Measurements from ENCODE around the gene PRRC2B. TPM values are rescaled to one million over a fixed set of nuclear protein-coding genes. Genes with fewer than 3 reads are reported as not detected.

Gene PRRC2B
- total and polyA plus RNA-seq, 11 donors = 59.9 to 193 (median 118) TPM

DNA sequence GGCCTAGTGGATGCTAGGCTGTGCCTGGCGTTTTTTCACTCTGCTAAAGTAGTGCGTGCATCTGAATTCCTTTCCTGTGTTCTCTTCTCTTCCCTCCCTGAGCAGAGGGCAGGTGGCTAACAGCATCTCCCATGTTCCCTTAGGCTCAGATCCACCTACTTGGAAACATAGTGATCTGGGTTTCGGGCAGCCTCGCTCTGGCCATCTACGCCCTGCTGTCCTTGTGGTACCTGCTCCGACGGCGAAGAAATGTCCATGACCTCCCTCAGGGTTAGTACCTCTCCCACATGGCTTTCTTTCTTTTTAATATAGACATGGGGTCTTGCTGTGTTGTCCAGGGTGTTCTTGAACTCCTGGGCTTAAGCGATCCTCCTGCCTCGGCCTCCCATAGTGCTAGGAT, 127.3 kb downstream of the PRRC2B start:
- 93 to 96% (median 95%) methylated on average over 10 of the region's 10 CpGs for WGBS, 4 donors

GRCh38 chr9:131521822-131522221, 127.9 kb downstream of the PRRC2B start:
- WGBS, 4 donors = 96 to 98% (median 98%) methylated on average over 6 to 13 of the region's 13 CpGs
- intact Hi-C loops (cut with DNase I) = loop anchor here in 2 of 10 donors (10.0 kb wide), 1 partner anchor 223 kb away; the partner anchor contains the start of gene RAPGEF1 (in 2 of the 2)
- no peaks in the 10 kb centered on the region for H3K27me3 ChIP-seq
- no peak overlapping the region for H3K27ac ChIP-seq
- TF ChIP-seq POLR2A (IDR thresholded peaks at IDR 0.05) = no peak
- TF ChIP-seq, protein P1, sequence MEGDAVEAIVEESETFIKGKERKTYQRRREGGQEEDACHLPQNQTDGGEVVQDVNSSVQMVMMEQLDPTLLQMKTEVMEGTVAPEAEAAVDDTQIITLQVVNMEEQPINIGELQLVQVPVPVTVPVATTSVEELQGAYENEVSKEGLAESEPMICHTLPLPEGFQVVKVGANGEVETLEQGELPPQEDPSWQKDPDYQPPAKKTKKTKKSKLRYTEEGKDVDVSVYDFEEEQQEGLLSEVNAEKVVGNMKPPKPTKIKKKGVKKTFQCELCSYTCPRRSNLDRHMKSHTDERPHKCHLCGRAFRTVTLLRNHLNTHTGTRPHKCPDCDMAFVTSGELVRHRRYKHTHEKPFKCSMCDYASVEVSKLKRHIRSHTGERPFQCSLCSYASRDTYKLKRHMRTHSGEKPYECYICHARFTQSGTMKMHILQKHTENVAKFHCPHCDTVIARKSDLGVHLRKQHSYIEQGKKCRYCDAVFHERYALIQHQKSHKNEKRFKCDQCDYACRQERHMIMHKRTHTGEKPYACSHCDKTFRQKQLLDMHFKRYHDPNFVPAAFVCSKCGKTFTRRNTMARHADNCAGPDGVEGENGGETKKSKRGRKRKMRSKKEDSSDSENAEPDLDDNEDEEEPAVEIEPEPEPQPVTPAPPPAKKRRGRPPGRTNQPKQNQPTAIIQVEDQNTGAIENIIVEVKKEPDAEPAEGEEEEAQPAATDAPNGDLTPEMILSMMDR (IDR thresholded peaks at IDR 0.05) = no peak
- H3K9me3 ChIP-seq = no peaks in the 10 kb centered on the region
- no peak for ATAC-seq
- peak in 1 of 5 donors; percentile 16 for DNase-seq
- peaks cover 0 to 100% (median 89%) of the 10 kb centered on the region in 9 donors for H3K36me3 ChIP-seq
- H3K4me1 ChIP-seq = peaks cover 0 to 24% (median 9%) of the 10 kb centered on the region in 12 donors
- no peak overlapping the region for H3K4me3 ChIP-seq

More for the DNA sequence above, 127.3 kb downstream of the PRRC2B start:
- peaks cover 0 to 26% (median 9%) of the 10 kb centered on the region in 12 donors for H3K4me1 ChIP-seq
- ATAC-seq (no peak), DNase-seq (no peak)
- H3K36me3 ChIP-seq = peaks cover 0 to 100% (median 89%) of the 10 kb centered on the region in 9 donors
- intact Hi-C loops (cut with DNase I) = loop anchor here in 2 of 10 donors (10.0 kb wide), 1 partner anchor 224 kb away; the partner anchor contains the start of gene RAPGEF1 (in 2 of the 2)
- TF ChIP-seq POLR2A (IDR thresholded peaks at IDR 0.05) = no peak
- TF ChIP-seq, protein P1 (IDR thresholded peaks at IDR 0.05) = no peak
- H3K9me3 ChIP-seq = peaks cover 0 to 4% (median 0%) of the 10 kb centered on the region in 12 donors
- H3K4me3 ChIP-seq = no peak overlapping the region
- H3K27me3 ChIP-seq = no peaks in the 10 kb centered on the region
- no peak overlapping the region for H3K27ac ChIP-seq

DNA sequence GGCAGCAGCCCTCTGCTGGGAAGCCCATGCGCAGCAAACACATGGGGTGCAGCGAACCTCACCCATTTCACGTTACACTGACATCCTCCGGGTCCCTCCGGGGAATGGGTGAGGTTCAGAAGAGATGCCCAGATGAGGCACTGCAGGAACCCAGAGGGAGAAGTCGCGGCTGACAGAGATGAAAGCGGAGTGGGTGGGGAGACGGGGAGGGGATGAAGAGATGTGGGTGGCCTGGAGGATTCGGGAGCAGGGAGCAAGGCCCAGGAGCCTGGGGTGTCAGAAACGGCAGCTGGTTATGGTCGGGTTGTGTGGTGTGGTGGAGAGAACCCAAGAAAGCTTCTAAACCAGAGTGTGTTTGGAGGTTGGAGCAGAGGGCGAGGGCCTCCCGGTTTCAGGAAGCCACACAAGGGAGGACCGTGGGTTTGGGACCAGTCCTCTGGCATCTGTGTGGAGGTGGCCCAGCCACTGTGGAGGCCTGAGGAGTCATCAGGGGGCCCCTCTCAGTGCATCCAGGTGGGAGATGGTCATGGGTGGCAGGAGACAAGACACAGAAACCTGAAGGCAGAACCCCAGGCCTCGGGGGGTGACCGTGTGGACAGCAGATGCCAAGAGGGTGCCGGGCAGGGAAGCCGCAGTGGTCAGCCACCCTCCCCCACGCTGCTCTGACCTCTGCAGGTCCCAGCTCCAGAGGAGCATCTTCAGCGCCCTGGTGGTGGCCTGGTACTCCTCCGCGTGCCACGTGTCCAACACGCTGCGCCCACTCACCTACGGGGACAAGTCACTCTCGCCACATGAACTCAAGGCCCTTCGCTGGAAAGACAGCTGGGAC, 128.6 kb downstream of the PRRC2B start:
- Histone ChIP-seq H3K9me3 (no peaks in the 10 kb centered on the region), H3K36me3 (peaks cover 0 to 100% (median 93%) of the 10 kb centered on the region in 9 donors), H3K27ac (no peak overlapping the region), H3K27me3 (no peaks in the 10 kb centered on the region), H3K4me3 (no peak overlapping the region), H3K4me1 (peaks cover 0 to 17% (median 8%) of the 10 kb centered on the region in 12 donors)
- no peak for TF ChIP-seq POLR2A (IDR thresholded peaks at IDR 0.05)
- TF ChIP-seq, protein P1 (IDR thresholded peaks at IDR 0.05) = no peak
- intact Hi-C loops (cut with DNase I) = loop anchor here in 2 of 10 donors (10.0 kb wide), 1 partner anchor 222 kb away; the partner anchor contains the start of gene RAPGEF1 (in 2 of the 2)
- DNase-seq (no peak), ATAC-seq (no peak)
- WGBS, 4 donors = 92 to 94% (median 93%) methylated on average over 29 of the region's 29 CpGs

DNA sequence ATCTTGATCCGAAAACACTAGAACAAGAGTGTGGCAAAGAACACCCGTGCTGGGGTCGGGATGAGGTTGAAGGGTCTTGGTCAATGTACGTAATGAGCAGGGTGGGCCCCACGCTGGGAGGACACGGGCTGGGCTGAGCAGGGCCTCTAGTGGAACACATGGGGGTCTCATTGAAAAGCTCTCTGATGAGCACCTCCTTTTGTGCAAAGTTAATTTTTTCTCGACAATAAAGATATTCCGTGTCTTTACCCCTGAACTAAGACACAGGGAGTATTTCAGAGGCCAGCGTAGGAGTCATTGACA, 129.2 kb downstream of the PRRC2B start:
- intact Hi-C loops (cut with DNase I) = loop anchor here in 2 of 10 donors (10.0 kb wide), 1 partner anchor 222 kb away; the partner anchor contains the start of gene RAPGEF1 (in 2 of the 2)
- TF ChIP-seq, protein P1 (IDR thresholded peaks at IDR 0.05) = no peak
- TF ChIP-seq POLR2A (IDR thresholded peaks at IDR 0.05) = no peak
- Histone ChIP-seq H3K9me3 (no peaks in the 10 kb centered on the region), H3K27me3 (no peaks in the 10 kb centered on the region), H3K36me3 (peaks cover 0 to 100% (median 94%) of the 10 kb centered on the region in 9 donors), H3K27ac (no peak overlapping the region), H3K4me3 (no peak overlapping the region), H3K4me1 (peaks cover 0 to 12% (median 5%) of the 10 kb centered on the region in 12 donors)
- 85 to 92% (median 91%) methylated on average over 9 of the region's 9 CpGs for WGBS, 4 donors
- DNase-seq (no peak), ATAC-seq (no peak)
